Heart left ventricle (tissue), 13 donors: ENCODE data around the gene TTLL10.

Source experiments
- POLR2A ChIP-seq, 2 donors: fragments of 450-650 bp; IDR thresholded peaks; one replicate each; pipeline ENCODE4 v1.6.1; 2017; ENCODE audit warnings: antibody characterized with exemption in 2 of 2, mild to moderate bottlenecking in 2 of 2, moderate library complexity in 2 of 2
- TF ChIP-seq, protein P1 (sequence below), 12 donors: fragments of 200-600 bp; sonication (generic) in 4 of 12; IDR thresholded peaks; one replicate each; pipeline versions ENCODE4 v1.5.0 to v1.8.0; 2018 to 2022; ENCODE audit warnings: antibody characterized with exemption in 12 of 12, mild to moderate bottlenecking in 5 of 12
- donor health status: ischemic (EF 13 %, LVEDD 7.1; RV severe dilation, severe dysfunction).
- donor health status: DM: no; HTN: yes; CAD: no.
- donor health status: DM: no; HTN: no; CAD: no.
- donor health status: ischemic (EF 25% LVEDD 6.9; RV normal size, moderate dysfunction).
- donor health status: ischemic (EF 25% LVEDD 5.7; RV mildly dilated, moderate dysfunction).
- donor health status: ischemic (EF 35%, LVEDD 5.7; RV mildly dilated, moderate dysfunction).
- donor health status: nonischemic (EF 11% LVEDD 7.7; RV severe dilation, severe dysfunction).
- donor health status: DM: yes; HTN: yes; CAD: no.
- donor health status: PGD.
- donor health status: ischemic (EF 29% LVEDD 5.4; RV normal size, mild dysfunction).
- donor health status: nonischemic (EF 23%, LVEDD 6.1; RV moderate dilation, normal function).

- TF ChIP-seq POLR2A (IDR thresholded peaks at IDR 0.05): no peak
- TF ChIP-seq, protein P1, sequence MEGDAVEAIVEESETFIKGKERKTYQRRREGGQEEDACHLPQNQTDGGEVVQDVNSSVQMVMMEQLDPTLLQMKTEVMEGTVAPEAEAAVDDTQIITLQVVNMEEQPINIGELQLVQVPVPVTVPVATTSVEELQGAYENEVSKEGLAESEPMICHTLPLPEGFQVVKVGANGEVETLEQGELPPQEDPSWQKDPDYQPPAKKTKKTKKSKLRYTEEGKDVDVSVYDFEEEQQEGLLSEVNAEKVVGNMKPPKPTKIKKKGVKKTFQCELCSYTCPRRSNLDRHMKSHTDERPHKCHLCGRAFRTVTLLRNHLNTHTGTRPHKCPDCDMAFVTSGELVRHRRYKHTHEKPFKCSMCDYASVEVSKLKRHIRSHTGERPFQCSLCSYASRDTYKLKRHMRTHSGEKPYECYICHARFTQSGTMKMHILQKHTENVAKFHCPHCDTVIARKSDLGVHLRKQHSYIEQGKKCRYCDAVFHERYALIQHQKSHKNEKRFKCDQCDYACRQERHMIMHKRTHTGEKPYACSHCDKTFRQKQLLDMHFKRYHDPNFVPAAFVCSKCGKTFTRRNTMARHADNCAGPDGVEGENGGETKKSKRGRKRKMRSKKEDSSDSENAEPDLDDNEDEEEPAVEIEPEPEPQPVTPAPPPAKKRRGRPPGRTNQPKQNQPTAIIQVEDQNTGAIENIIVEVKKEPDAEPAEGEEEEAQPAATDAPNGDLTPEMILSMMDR (IDR thresholded peaks at IDR 0.05): no peak
Measured at GRCh38 chr1:1136547-1137230, 37.0 kb upstream of the TTLL10 start.
